ENCODE results near the gene KLHL29.

The KLHL29 gene

GRCh38 chr2:23523373-23524260, 138.6 kb downstream of the KLHL29 start:
- in situ Hi-C loops (cut with HindIII; ENCODE audit: low sequenced_read_pairs): no loop called here
- no peak for DNase-seq (ENCODE audit: low read depth)
- H3K4me3 ChIP-seq (ENCODE audit: low read depth, low read length): no peak overlapping the region
- no peak for TF ChIP-seq CTCF (IDR thresholded peaks at IDR 0.05; ENCODE audit: low read depth, low read length, missing control alignments)

- in situ Hi-C loops (cut with HindIII; ENCODE audit: low sequenced_read_pairs): no loop called here
- H3K4me3 ChIP-seq (ENCODE audit: low read depth, low read length): no peak overlapping the region
- DNase-seq (ENCODE audit: low read depth): no peak
Observed at GRCh38 chr2:23524261-23524706, 139.3 kb downstream of the KLHL29 start.

GRCh38 chr2:23525137-23525765, 140.3 kb downstream of the KLHL29 start:
- H3K4me3 ChIP-seq (ENCODE audit: low read depth, low read length): no peak overlapping the region
- no peak for DNase-seq (ENCODE audit: low read depth)
- in situ Hi-C loops (cut with HindIII; ENCODE audit: low sequenced_read_pairs): no loop called here
- TF ChIP-seq CTCF (IDR thresholded peaks at IDR 0.05; ENCODE audit: low read depth, low read length, missing control alignments): no peak

More at GRCh38 chr2:23524261-23524706, 139.3 kb downstream of the KLHL29 start:
- TF ChIP-seq CTCF (IDR thresholded peaks at IDR 0.05; ENCODE audit: low read depth, low read length, missing control alignments): no peak

GRCh38 chr2:23526114-23526513, 141.1 kb downstream of the KLHL29 start:
- H3K4me3 ChIP-seq (ENCODE audit: low read depth, low read length): no peak overlapping the region
- no peak for DNase-seq (ENCODE audit: low read depth)
- in situ Hi-C loops (cut with HindIII; ENCODE audit: low sequenced_read_pairs): no loop called here
- TF ChIP-seq CTCF (IDR thresholded peaks at IDR 0.05; ENCODE audit: low read depth, low read length, missing control alignments): no peak

- H3K4me3 ChIP-seq (ENCODE audit: low read depth, low read length): no peak overlapping the region
- DNase-seq (ENCODE audit: low read depth): no peak
- no peak for TF ChIP-seq CTCF (IDR thresholded peaks at IDR 0.05; ENCODE audit: low read depth, low read length, missing control alignments)
- in situ Hi-C loops (cut with HindIII; ENCODE audit: low sequenced_read_pairs): no loop called here
Observed at GRCh38 chr2:23526835-23527790, 142.1 kb downstream of the KLHL29 start.

- no peak for TF ChIP-seq CTCF (IDR thresholded peaks at IDR 0.05; ENCODE audit: low read depth, low read length, missing control alignments)
- no peak overlapping the region for H3K4me3 ChIP-seq (ENCODE audit: low read depth, low read length)
- DNase-seq (ENCODE audit: low read depth): no peak
- in situ Hi-C loops (cut with HindIII; ENCODE audit: low sequenced_read_pairs): no loop called here
Observed at GRCh38 chr2:23528171-23528570, 143.2 kb downstream of the KLHL29 start.
